IPS-15b (cell line): ENCODE data around the gene HYAL3.
"Not testable (repeated sequence)": the region's sequence is repeated elsewhere in the genome, so short reads cannot be mapped to it uniquely, and the experiment has no call there.

Source experiments
- H3K27me3 ChIP-seq: one replicate; pipeline ENCODE4 v1.6.1; 2013; ENCODE audit warnings: low read length; ENCODE audit not compliant: control insufficient read depth, insufficient read depth
- H3K36me3 ChIP-seq: one replicate; pipeline ENCODE4 v1.6.1; 2013; ENCODE audit warnings: low read length; ENCODE audit not compliant: control insufficient read depth, insufficient read depth
- H3K4me1 ChIP-seq: one replicate; pipeline ENCODE4 v1.6.1; 2013; ENCODE audit warnings: mild to moderate bottlenecking, low read length; ENCODE audit not compliant: control insufficient read depth, insufficient read depth
- H3K4me3 ChIP-seq: one replicate; pipeline ENCODE4 v1.5.1; 2013; ENCODE audit warnings: low read depth, low read length
- H3K9ac ChIP-seq: one replicate; pipeline ENCODE4 v1.6.1; 2013; ENCODE audit warnings: low read depth, mild to moderate bottlenecking, low read length
- H3K9me3 ChIP-seq: one replicate; pipeline ENCODE4 v1.6.1; 2013; ENCODE audit warnings: mild to moderate bottlenecking, low read length; ENCODE audit not compliant: control insufficient read depth, insufficient read depth

Gene HYAL3

DNA sequence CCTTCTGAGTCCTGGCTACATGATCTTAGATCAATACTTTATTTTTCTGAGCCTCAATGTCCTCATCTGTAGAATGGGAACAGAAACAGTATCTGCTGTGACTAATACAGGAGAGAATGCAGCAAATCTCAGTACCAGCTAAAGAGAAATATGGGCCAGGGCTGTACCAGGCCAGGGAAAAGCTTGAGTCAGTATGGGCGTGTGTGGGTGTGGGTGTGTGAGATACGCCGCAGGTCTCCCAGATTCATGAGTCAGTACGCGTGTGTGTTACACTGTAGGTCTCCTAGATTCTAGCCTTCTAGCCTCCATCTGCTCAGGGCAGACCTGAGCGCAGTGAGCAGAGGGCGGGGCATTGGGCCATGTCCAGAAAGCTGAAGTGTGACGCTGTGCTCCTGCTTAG is 48.0 kb downstream of the HYAL3 start:
- Histone ChIP-seq H3K36me3 (peaks cover 35% of the 10 kb centered on the region), H3K4me1 (peaks cover 6% of the 10 kb centered on the region), H3K27me3 (no peaks in the 10 kb centered on the region), H3K9ac (no peak overlapping the region), H3K9me3 (no peaks in the 10 kb centered on the region), H3K4me3 (no peak overlapping the region)

DNA sequence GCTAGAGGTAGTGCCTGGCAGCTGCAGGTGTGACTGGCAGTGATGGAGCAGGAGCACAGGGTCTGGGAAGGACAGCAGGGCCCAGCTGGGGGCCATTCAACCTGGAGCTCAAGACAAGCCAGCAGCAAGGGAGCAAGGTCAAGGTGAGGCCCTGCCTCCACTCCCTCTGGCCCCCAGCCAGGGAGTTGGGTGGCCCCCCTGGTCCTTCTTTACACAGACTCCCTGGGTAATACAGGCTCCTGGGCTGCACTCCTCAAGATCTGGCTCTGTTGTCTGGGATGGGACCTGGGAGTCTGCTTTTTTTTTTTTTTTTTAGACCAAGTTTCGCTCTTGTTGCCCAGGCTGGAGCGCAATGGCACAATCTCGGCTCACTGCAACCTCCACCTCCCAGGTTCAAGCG is 48.7 kb downstream of the HYAL3 start:
- H3K27me3 ChIP-seq: no peaks in the 10 kb centered on the region
- H3K9me3 ChIP-seq: no peaks in the 10 kb centered on the region
- H3K4me3 ChIP-seq: no peak overlapping the region
- no peak overlapping the region for H3K9ac ChIP-seq
- peaks cover 9% of the 10 kb centered on the region for H3K4me1 ChIP-seq
- peaks cover 32% of the 10 kb centered on the region for H3K36me3 ChIP-seq

DNA sequence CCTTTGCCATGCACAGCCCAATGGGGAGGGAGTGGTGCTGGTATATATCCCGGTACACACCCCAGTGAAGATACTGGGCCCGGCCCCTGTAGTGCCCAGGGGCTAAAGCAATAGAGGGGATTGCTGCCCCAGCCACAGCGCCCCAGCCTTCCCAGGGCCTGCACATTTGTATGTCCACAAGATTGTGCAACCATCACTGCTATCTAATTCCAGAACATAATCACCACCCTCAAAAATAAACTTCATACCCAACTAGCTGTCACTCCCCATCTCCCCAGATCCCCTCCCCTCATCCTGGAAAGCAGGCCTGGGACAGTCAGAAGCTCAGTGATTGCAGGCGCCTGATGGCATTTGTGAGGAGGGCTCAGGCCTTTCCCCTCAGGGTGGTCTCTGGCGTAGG is 49.7 kb downstream of the HYAL3 start:
- no peak overlapping the region for H3K9ac ChIP-seq
- H3K9me3 ChIP-seq: no peaks in the 10 kb centered on the region
- no peak overlapping the region for H3K4me3 ChIP-seq
- no peaks in the 10 kb centered on the region for H3K27me3 ChIP-seq
- H3K36me3 ChIP-seq: peaks cover 23% of the 10 kb centered on the region
- H3K4me1 ChIP-seq: peaks cover 13% of the 10 kb centered on the region

DNA sequence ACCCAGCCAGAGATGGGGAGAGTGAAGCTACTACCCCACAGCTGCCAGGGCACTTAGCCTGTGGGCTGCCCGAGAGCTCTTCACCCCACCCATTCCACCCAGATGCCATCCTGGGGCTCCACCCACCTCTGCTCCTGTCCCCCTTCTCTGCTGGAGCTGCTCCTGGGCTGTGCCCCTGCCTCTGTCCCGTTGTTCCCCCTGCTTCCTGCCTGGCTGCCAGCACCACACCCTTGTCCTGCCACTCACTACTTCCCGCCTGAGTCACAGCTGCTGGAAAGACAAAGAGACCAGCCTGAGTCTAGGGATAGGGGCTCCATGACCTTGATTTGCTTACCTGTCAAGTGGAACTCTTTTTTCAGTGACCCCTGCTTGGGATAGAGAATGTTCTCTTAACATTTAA is 50.8 kb downstream of the HYAL3 start:
- peaks cover 16% of the 10 kb centered on the region for H3K4me1 ChIP-seq
- no peak overlapping the region for H3K4me3 ChIP-seq
- no peaks in the 10 kb centered on the region for H3K9me3 ChIP-seq
- no peaks in the 10 kb centered on the region for H3K27me3 ChIP-seq
- no peak overlapping the region for H3K9ac ChIP-seq
- H3K36me3 ChIP-seq: peaks cover 20% of the 10 kb centered on the region

DNA sequence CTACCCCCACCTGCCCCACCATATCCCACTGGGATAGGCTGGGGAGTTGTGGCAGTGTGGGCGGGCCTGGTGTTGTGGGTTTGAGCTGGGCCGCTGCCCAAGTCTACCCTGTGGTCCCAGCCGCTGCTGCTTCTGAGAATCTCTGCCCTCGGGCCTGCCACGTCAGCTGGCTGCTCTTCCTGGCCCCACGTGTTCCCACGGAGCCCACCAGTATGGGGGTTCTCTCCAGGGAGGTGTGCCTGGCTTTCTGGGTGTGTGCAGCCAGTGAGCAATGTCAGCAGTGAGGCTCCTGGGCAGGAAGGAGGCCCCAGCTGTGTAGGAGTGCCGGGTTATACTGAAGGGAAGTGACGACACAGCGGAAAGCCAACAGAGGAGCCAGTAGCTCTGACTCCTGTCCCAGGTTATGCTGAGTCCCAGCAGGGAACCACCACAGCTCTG is 52.7 kb downstream of the HYAL3 start:
- Histone ChIP-seq H3K9ac (peak overlapping the region; percentile 30), H3K4me3 (no peak overlapping the region), H3K36me3 (peaks cover 16% of the 10 kb centered on the region), H3K4me1 (peaks cover 34% of the 10 kb centered on the region), H3K27me3 (no peaks in the 10 kb centered on the region), H3K9me3 (no peaks in the 10 kb centered on the region)

DNA sequence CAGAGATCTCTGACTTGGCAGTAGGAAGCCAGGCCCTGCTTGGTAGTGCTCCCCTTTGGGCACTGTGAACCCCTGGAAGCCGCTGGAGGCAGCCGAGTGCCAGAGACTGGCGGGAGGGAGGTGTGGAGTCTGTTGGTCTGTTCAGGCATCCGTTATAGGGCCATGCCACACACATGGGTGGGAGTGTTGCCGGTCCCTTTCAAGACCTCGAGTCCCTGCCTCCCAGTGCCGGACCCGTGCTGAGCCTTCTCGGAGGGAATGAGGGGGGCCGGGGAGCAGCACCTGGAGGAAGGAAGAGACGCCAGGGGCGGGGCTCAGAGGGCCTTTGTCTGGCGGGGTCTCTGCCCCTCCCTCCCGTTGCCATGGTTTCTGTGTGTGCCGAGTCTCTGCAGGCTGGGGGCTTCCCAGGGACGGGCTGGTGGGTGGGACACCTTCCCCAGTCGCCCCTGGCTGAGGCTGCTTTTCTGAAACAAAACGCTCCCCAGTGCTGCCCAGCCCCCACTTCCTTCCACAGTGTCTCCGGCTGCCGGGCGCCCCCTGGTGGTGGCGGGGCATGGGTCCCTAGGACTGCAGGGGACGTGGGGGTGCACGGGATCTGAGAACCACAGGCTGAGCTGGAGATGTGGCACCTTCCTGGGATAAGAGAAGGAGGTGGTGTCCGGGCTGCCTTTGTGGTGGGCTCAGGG is 53.2 kb downstream of the HYAL3 start:
- H3K27me3 ChIP-seq: no peaks in the 10 kb centered on the region
- peaks cover 16% of the 10 kb centered on the region for H3K36me3 ChIP-seq
- peak overlapping the region; percentile 35 for H3K4me3 ChIP-seq
- H3K9me3 ChIP-seq: no peaks in the 10 kb centered on the region
- H3K9ac ChIP-seq: peak overlapping the region; percentile 47
- peaks cover 37% of the 10 kb centered on the region for H3K4me1 ChIP-seq

DNA sequence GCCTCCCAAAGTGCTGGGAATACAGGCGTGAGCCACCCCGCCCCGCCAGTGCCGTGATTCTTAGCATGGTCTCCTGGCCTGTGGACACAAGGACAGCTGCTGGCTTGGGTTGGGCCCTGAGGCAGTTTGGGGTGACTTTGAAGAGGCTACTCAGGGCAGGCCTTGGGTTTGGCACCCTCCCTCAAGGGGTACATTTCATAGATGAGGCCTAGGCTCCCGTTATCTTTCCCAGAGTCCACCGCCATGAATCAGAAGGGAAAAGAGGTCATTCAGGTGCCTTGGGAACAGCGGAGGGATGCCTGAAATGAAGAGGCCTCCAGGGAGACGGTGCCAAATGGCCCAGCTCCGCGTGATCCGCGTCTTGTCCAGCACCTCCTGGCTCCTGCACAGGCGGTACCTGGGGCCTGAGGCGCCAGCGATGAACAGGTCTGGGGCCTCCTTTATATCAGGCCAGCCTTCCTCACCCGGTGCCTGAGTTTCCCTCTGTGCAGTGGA is 53.9 kb downstream of the HYAL3 start:
- Histone ChIP-seq H3K36me3 (peaks cover 18% of the 10 kb centered on the region), H3K4me3 (peak overlapping the region; percentile 35), H3K9me3 (no peaks in the 10 kb centered on the region), H3K4me1 (peaks cover 41% of the 10 kb centered on the region), H3K27me3 (no peaks in the 10 kb centered on the region), H3K9ac (peak overlapping the region; percentile 47)

DNA sequence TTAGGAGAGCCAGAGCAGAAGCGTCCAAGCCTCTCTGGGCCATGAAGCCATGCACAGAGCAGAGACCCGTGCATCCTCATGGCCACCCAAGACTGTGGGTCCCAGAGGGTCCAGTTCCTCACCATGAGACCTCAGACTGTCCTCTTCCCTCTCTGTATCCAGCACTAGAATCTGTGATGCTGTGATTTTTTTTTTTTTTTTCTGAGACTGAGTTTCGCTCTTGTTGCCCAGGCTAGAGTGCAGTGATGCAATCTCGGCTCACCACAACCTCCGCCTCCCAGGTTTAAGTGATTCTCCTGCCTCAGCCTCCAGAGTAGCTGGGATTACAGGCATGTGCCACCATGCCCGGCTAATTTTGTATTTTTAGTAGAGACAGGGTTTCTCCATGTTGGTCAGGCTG is 54.4 kb downstream of the HYAL3 start:
- H3K4me3 ChIP-seq, H3K9me3 ChIP-seq, H3K27me3 ChIP-seq, H3K9ac ChIP-seq: not testable (repeated sequence)
- Histone ChIP-seq H3K36me3 (peaks cover 21% of the 10 kb centered on the region), H3K4me1 (peaks cover 45% of the 10 kb centered on the region)

DNA sequence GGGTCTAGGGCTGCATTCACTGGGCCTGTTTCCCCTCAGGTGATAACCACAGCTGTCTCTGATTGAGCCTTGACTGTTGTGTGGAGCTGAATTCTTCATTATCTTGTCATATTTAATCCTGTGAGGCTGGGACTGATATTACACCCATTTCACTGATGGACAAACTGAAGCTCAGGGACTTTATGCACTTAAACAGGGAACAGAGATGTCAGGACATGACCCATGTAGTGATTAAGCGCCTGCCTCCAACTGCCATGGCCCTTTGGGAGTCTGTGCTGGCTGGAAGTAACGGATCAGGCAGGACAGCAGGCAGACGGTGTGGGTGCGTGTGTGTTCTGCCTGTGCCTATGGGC is 55.7 kb downstream of the HYAL3 start:
- Histone ChIP-seq H3K4me3 (no peak overlapping the region), H3K9ac (peak overlapping the region; percentile 60), H3K9me3 (no peaks in the 10 kb centered on the region), H3K36me3 (peaks cover 16% of the 10 kb centered on the region), H3K27me3 (no peaks in the 10 kb centered on the region), H3K4me1 (peaks cover 49% of the 10 kb centered on the region)

DNA sequence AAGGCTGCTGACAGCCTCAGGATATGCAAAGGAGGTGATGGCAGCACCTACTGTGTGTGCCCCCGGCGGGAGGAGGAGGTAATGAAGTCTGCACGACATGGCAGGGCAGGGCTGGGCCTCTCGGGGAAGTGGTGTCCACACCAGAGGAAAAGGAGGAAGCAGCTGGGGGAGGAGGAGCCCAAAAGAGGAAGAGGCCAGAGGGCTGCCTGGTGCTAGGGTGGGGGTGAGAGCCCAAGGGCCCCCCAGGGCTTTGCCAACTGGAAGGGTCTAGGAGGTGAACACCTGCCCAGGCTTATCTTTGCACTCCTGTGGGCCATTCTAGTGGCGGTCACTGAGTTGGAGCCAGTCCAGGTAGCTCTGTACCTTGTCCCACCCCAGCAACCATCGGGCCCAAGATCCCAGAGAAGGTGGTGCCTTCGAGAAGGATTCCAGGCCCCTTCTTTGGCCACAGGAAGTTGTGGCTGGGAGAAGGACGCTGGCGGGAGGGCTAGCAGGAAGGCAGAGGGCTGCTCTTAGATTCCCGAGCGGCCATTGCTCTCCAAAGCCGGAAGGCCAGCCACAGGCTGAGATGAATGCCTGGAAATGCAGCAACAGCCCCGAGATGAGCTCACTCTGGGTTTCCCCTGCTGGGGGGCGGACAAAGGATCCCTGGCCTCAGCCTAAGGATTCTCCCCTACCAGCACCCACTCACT is 56.2 kb downstream of the HYAL3 start:
- no peaks in the 10 kb centered on the region for H3K27me3 ChIP-seq
- H3K36me3 ChIP-seq: peaks cover 16% of the 10 kb centered on the region
- H3K4me3 ChIP-seq: no peak overlapping the region
- H3K9ac ChIP-seq: peak overlapping the region; percentile 60
- H3K9me3 ChIP-seq: no peaks in the 10 kb centered on the region
- H3K4me1 ChIP-seq: peaks cover 49% of the 10 kb centered on the region
